ENCODE data around the gene CRLF2. TPM values are rescaled to one million over a fixed set of nuclear protein-coding genes. Genes with fewer than 3 reads are reported as not detected.
"Not testable (repeated sequence)": the region's sequence is repeated elsewhere in the genome, so short reads cannot be mapped to it uniquely, and the experiment has no call there.

The CRLF2 gene
- total RNA-seq, 5 donors from 2014 or later (not counting 1 experiment from before 2014, with no cell fraction given) = 0.48 to 1.9 (median 0.82) TPM

DNA sequence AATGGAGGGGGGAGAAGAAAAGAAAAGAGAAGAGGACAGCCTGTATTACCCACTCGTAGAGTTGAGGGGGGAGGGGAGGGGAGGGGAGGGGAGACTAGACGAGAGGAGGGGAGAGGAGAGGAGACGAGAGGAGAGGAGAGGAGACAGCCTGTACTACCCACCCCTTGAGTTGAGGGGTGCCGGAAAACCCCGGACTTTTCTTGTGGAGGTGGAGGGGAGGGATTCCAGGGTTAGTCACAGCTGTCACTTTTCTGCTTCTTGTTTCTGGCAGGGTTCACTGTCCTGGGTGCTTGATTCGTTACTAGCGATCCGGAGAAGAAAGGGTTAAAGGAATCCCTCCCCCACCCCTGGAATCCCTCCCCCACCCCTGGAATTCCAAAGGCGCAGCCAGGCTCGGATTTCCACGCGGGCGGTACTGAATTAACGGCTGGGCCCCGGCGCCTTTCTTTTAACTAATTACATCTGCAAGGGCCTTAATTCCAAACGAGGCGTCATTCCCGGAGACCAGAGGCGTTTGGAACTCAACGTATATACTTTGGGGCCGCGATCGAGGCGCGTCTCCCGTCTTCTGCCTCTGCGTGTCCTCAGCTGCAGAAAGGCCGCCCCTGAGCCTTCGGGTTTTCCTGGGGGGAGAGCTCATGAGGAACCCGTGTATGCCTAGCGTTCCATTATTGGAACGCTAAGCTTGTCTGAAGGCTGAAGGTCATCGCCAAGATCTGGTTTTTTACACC lies 36.0 kb upstream of the CRLF2 start:
- POLR2A ChIA-PET = no interaction called here
- H3K4me3 ChIP-seq (ENCODE audit: control insufficient read depth in 1 of 2, extremely low read depth in 1 of 2, low read length in 1 of 2) = no peak overlapping the region
- Mint-ChIP-seq H3K9me3 (peaks cover 1 to 6% (median 5%) of the 10 kb centered on the region in 3 donors), H3K36me3 (no peaks in the 10 kb centered on the region), H3K4me3 (peak overlapping the region in 1 of 3 donors; percentile 66), H3K4me1 (peaks cover 20 to 42% (median 31%) of the 10 kb centered on the region in 3 donors), H3K27me3 (peaks cover 0 to 3% of the 10 kb centered on the region in 2 donors), H3K27ac (peak overlapping the region in 1 of 2 donors; percentile 93)
- H3K4me1 ChIP-seq (ENCODE audit: control insufficient read depth in 1 of 2, extremely low read depth in 1 of 2, insufficient read depth in 2 of 2, low read length in 2 of 2) = peaks cover 15 to 43% of the 10 kb centered on the region in 2 experiments
- CTCF ChIA-PET = no interaction called here
- H3K9me3 ChIP-seq = no peaks in the 10 kb centered on the region
- H3K36me3 ChIP-seq (ENCODE audit: control insufficient read depth in 2 of 2, extremely low read depth in 1 of 2, insufficient read depth in 1 of 2, low read length in 1 of 2) = no peaks in the 10 kb centered on the region
- 45% methylated on average over 25 of the region's 34 CpGs for WGBS (ENCODE audit: insufficient coverage)
- H3K27me3 ChIP-seq (replicated peaks in 1 of 2; ENCODE audit: control insufficient read depth in 2 of 2, extremely low read depth in 1 of 2, insufficient read depth in 2 of 2, low read length in 1 of 2) = peaks cover 0 to 3% of the 10 kb centered on the region in 2 experiments
- peak in 1 of 4 experiments; percentile 34 for ATAC-seq (replicated peaks in 1 of 4)
- peak overlapping the region; percentile 74 for H3K27ac ChIP-seq (ENCODE audit: low read length)
- peak in 4 of 35 experiments; percentile 2 to 45 (median 20) for DNase-seq

DNA sequence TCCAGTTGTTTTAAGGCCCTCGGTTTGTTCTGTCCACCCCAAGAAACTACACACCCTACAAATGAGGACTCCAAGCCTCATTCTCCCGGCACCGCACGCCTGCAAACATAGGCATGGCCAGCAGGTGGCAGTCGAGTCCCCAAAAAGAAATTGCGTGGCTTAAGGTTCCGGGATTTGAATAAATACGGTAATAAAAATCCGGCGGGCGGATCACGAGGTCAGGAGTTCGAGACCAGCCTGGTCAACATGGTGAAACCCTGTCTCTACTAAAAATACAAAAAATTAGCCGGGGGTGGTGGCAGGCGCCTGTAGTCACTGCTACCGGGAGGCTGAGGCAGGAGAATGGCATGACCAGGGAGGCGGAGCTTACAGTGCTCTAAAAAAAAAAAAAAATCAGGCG lies 34.4 kb upstream of the CRLF2 start:
- ChIA-PET CTCF (no interaction called here), POLR2A (no interaction called here)
- Mint-ChIP-seq H3K36me3 (no peaks in the 10 kb centered on the region), H3K4me1 (peaks cover 26 to 52% (median 31%) of the 10 kb centered on the region in 3 donors), H3K4me3 (peak overlapping the region in 1 of 3 donors; percentile 65), H3K27ac (peak overlapping the region; percentile 49 to 72), H3K27me3 (peaks cover 0 to 3% of the 10 kb centered on the region in 2 donors), H3K9me3 (no peaks in the 10 kb centered on the region)
- H3K27me3 ChIP-seq (replicated peaks in 1 of 2; ENCODE audit: control insufficient read depth in 2 of 2, extremely low read depth in 1 of 2, insufficient read depth in 2 of 2, low read length in 1 of 2) = peaks cover 0 to 3% of the 10 kb centered on the region in 2 experiments
- DNase-seq (peak; percentile 32 to 85 (median 71)), ATAC-seq (replicated peaks in 1 of 4) (peak; percentile 38 to 67 (median 50))
- H3K36me3 ChIP-seq (ENCODE audit: control insufficient read depth in 2 of 2, extremely low read depth in 1 of 2, insufficient read depth in 1 of 2, low read length in 1 of 2) = no peaks in the 10 kb centered on the region
- WGBS (ENCODE audit: insufficient coverage) = 14% methylated on average over 10 of the region's 18 CpGs
- H3K9me3 ChIP-seq = no peaks in the 10 kb centered on the region
- peaks cover 15 to 56% of the 10 kb centered on the region in 2 experiments for H3K4me1 ChIP-seq (ENCODE audit: control insufficient read depth in 1 of 2, extremely low read depth in 1 of 2, insufficient read depth in 2 of 2, low read length in 2 of 2)
- H3K27ac ChIP-seq (ENCODE audit: low read length) = no peak overlapping the region
- H3K4me3 ChIP-seq (ENCODE audit: control insufficient read depth in 1 of 2, extremely low read depth in 1 of 2, low read length in 1 of 2) = no peak overlapping the region

- H3K4me1 ChIP-seq (ENCODE audit: control insufficient read depth in 1 of 2, extremely low read depth in 1 of 2, insufficient read depth in 2 of 2, low read length in 2 of 2) = peaks cover 12 to 52% of the 10 kb centered on the region in 2 experiments
- 47% methylated on average over 13 of the region's 13 CpGs for WGBS (ENCODE audit: insufficient coverage)
- H3K36me3 Mint-ChIP-seq = no peaks in the 10 kb centered on the region
- no peak overlapping the region for H3K4me3 Mint-ChIP-seq
- ATAC-seq (replicated peaks in 1 of 4) = no peak
- H3K27me3 Mint-ChIP-seq = peaks cover 0 to 3% of the 10 kb centered on the region in 2 donors
- H3K27me3 ChIP-seq (replicated peaks in 1 of 2; ENCODE audit: control insufficient read depth in 2 of 2, extremely low read depth in 1 of 2, insufficient read depth in 2 of 2, low read length in 1 of 2) = peaks cover 0 to 5% of the 10 kb centered on the region in 2 experiments
- H3K27ac ChIP-seq (ENCODE audit: low read length) = no peak overlapping the region
- H3K36me3 ChIP-seq (ENCODE audit: control insufficient read depth in 2 of 2, extremely low read depth in 1 of 2, insufficient read depth in 1 of 2, low read length in 1 of 2) = no peaks in the 10 kb centered on the region
- no peaks in the 10 kb centered on the region for H3K9me3 ChIP-seq
- H3K4me1 Mint-ChIP-seq = peaks cover 18 to 44% (median 21%) of the 10 kb centered on the region in 3 donors
- peak in 1 of 35 experiments; percentile 21 for DNase-seq
- H3K27ac Mint-ChIP-seq = peak overlapping the region in 1 of 2 donors; percentile 93
- H3K4me3 ChIP-seq (ENCODE audit: control insufficient read depth in 1 of 2, extremely low read depth in 1 of 2, low read length in 1 of 2) = no peak overlapping the region
- CTCF ChIA-PET = no interaction called here
- POLR2A ChIA-PET = no interaction called here
- no peaks in the 10 kb centered on the region for H3K9me3 Mint-ChIP-seq
Observed at GRCh38 chrX:1244164-1245076, 32.0 kb upstream of the CRLF2 start.

DNA sequence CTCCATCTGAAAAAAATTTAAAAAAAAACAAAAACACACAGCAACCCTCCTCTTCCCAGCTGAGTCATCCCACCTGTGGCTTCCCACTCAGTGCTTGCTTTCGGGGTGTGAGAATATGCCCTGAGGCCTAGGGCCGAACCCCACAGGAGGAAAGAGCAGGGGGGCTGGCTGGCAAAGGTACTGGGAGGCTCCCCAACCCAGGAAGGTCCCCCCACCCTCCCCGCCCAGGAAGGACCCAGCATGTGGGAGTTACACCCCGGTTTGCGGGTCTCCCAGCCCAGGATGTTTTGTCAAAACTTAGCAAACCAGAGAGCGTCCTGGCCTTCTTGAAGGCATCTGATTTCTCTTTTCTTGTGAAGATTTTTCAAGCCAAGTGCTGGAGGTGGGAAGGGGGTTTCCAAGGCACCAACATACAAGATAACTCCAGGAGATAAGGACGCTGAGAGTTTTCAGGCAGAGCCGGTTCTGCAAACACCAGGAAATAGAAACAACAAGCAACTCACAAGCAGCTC lies 30.5 kb upstream of the CRLF2 start:
- peak overlapping the region in 2 of 3 donors; percentile 12 to 47 for H3K4me3 Mint-ChIP-seq
- H3K27me3 Mint-ChIP-seq = peaks cover 0 to 3% of the 10 kb centered on the region in 2 donors
- Histone ChIP-seq H3K36me3 (ENCODE audit: control insufficient read depth in 2 of 2, extremely low read depth in 1 of 2, insufficient read depth in 1 of 2, low read length in 1 of 2) (no peaks in the 10 kb centered on the region), H3K9me3 (no peaks in the 10 kb centered on the region), H3K27me3 (replicated peaks in 1 of 2; ENCODE audit: control insufficient read depth in 2 of 2, extremely low read depth in 1 of 2, insufficient read depth in 2 of 2, low read length in 1 of 2) (peaks cover 0 to 3% of the 10 kb centered on the region in 2 experiments), H3K4me3 (ENCODE audit: control insufficient read depth in 1 of 2, extremely low read depth in 1 of 2, low read length in 1 of 2) (no peak overlapping the region), H3K27ac (ENCODE audit: low read length) (peak overlapping the region; percentile 39), H3K4me1 (ENCODE audit: control insufficient read depth in 1 of 2, extremely low read depth in 1 of 2, insufficient read depth in 2 of 2, low read length in 2 of 2) (peaks cover 3 to 39% of the 10 kb centered on the region in 2 experiments)
- peak overlapping the region; percentile 80 to 93 for H3K27ac Mint-ChIP-seq
- ChIA-PET CTCF (no interaction called here), POLR2A (no interaction called here)
- no peaks in the 10 kb centered on the region for H3K36me3 Mint-ChIP-seq
- H3K4me1 Mint-ChIP-seq = peaks cover 10 to 33% (median 15%) of the 10 kb centered on the region in 3 donors
- peak; percentile 28 to 54 (median 53) for ATAC-seq (replicated peaks in 1 of 4)
- peak in 3 of 35 experiments; percentile 11 to 60 (median 14) for DNase-seq
- WGBS (ENCODE audit: insufficient coverage) = 0% methylated on average over 1 of the region's 8 CpGs
- H3K9me3 Mint-ChIP-seq = no peaks in the 10 kb centered on the region

DNA sequence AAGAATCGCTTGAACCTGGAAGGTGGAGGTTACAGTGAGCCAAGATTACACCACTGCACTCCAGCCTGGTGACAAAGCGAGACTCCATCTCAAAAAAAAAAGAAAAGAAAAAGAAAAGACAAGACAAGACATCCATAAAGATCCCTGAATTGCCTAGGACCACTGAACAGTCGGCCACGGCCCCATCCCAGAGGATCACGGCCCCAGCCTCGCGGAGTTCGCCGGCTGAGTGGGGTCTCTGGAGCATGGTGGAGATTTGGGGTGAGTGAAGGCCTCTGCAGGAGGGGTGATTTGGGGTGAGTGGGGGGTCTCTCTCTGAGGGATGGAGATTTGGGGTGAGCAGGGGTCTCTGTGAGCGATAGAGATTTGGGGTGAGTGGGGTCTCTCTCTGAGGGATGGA lies 28.1 kb upstream of the CRLF2 start:
- peaks cover 6 to 26% (median 8%) of the 10 kb centered on the region in 3 donors for H3K4me1 Mint-ChIP-seq
- H3K9me3 Mint-ChIP-seq; H3K36me3 Mint-ChIP-seq; CTCF ChIA-PET; H3K27me3 ChIP-seq (replicated peaks in 1 of 2; ENCODE audit: control insufficient read depth in 2 of 2, extremely low read depth in 1 of 2, insufficient read depth in 2 of 2, low read length in 1 of 2); H3K36me3 ChIP-seq (ENCODE audit: control insufficient read depth in 2 of 2, extremely low read depth in 1 of 2, insufficient read depth in 1 of 2, low read length in 1 of 2); ATAC-seq (replicated peaks in 1 of 4); H3K27ac ChIP-seq (ENCODE audit: low read length); H3K9me3 ChIP-seq; H3K4me3 Mint-ChIP-seq; DNase-seq; H3K27me3 Mint-ChIP-seq; H3K4me3 ChIP-seq (ENCODE audit: control insufficient read depth in 1 of 2, extremely low read depth in 1 of 2, low read length in 1 of 2); POLR2A ChIA-PET; H3K27ac Mint-ChIP-seq: not testable (repeated sequence)
- H3K4me1 ChIP-seq (ENCODE audit: control insufficient read depth in 1 of 2, extremely low read depth in 1 of 2, insufficient read depth in 2 of 2, low read length in 2 of 2) = peaks cover 3 to 30% of the 10 kb centered on the region in 2 experiments
- 83% methylated on average over 1 of the region's 10 CpGs for WGBS (ENCODE audit: insufficient coverage)

GRCh38 chrX:1239681-1240142 lies 27.3 kb upstream of the CRLF2 start:
- Mint-ChIP-seq H3K4me3 (no peak overlapping the region), H3K36me3 (no peaks in the 10 kb centered on the region), H3K9me3 (no peaks in the 10 kb centered on the region), H3K27me3 (no peaks in the 10 kb centered on the region), H3K27ac (no peak overlapping the region), H3K4me1 (peaks cover 6 to 24% (median 8%) of the 10 kb centered on the region in 3 donors)
- WGBS (ENCODE audit: insufficient coverage) = 68% methylated on average over 8 of the region's 23 CpGs
- Histone ChIP-seq H3K4me3 (ENCODE audit: control insufficient read depth in 1 of 2, extremely low read depth in 1 of 2, low read length in 1 of 2) (no peak overlapping the region), H3K27me3 (replicated peaks in 1 of 2; ENCODE audit: control insufficient read depth in 2 of 2, extremely low read depth in 1 of 2, insufficient read depth in 2 of 2, low read length in 1 of 2) (peaks cover 0 to 3% of the 10 kb centered on the region in 2 experiments), H3K9me3 (no peaks in the 10 kb centered on the region), H3K36me3 (ENCODE audit: control insufficient read depth in 2 of 2, extremely low read depth in 1 of 2, insufficient read depth in 1 of 2, low read length in 1 of 2) (no peaks in the 10 kb centered on the region), H3K27ac (ENCODE audit: low read length) (no peak overlapping the region), H3K4me1 (ENCODE audit: control insufficient read depth in 1 of 2, extremely low read depth in 1 of 2, insufficient read depth in 2 of 2, low read length in 2 of 2) (peaks cover 3 to 28% of the 10 kb centered on the region in 2 experiments)
- ATAC-seq (replicated peaks in 1 of 4) (peak in 1 of 4 experiments; percentile 32), DNase-seq (peak in 20 of 35 experiments; percentile 8 to 75 (median 32))
- ChIA-PET POLR2A (no interaction called here), CTCF (no interaction called here)
